Fibroblast of lung (primary cell): ENCODE results near the gene SAXO1. TPM values are rescaled to one million over a fixed set of nuclear protein-coding genes. Genes with fewer than 3 reads are reported as not detected.

ENCODE experiments used
- DNase-seq, 2 donors: peaks; one replicate each; pipeline versions ENCODE4 v3.0.0 to v3.0.0-alpha.2; 2010; ENCODE audit warnings: low read depth in 2 of 2
- H2AFZ ChIP-seq: 2 replicates; pipeline ENCODE4 v1.5.1; 2012; ENCODE audit warnings: low read length, control low read depth, inconsistent platforms
- H3K27ac ChIP-seq: 2 replicates; pipeline ENCODE4 v1.5.1; 2011; ENCODE audit warnings: low read length, control low read depth; ENCODE audit not compliant: insufficient read depth
- H3K27me3 ChIP-seq: 2 replicates; pipeline ENCODE4 v1.5.1; 2011; ENCODE audit warnings: mild to moderate bottlenecking, low read length; ENCODE audit not compliant: control insufficient read depth, insufficient read depth
- H3K36me3 ChIP-seq: 2 replicates; pipeline ENCODE4 v1.5.1; 2011; ENCODE audit warnings: low read length; ENCODE audit not compliant: control insufficient read depth, insufficient read depth
- H3K4me1 ChIP-seq: 2 replicates; pipeline ENCODE4 v1.5.1; 2011; ENCODE audit warnings: low read length; ENCODE audit not compliant: control insufficient read depth, insufficient read depth; ENCODE audit errors: extremely low read depth
- H3K4me2 ChIP-seq: 2 replicates; pipeline ENCODE4 v1.5.1; 2011; ENCODE audit warnings: low read length, control low read depth; ENCODE audit not compliant: insufficient read depth; ENCODE audit errors: extremely low read depth
- H3K4me3 ChIP-seq, 4 experiments: fragments of 200-600 bp in 1 of 4; sonication (generic) in 1 of 4; replicated peaks in 1 of 4; 2 replicates each; pipeline ENCODE4 v1.5.1; 2011 to 2016; ENCODE audit warnings: low read length in 4 of 4, low read depth in 3 of 4, mild to moderate bottlenecking in 3 of 4, control low read depth in 2 of 4, inconsistent platforms in 1 of 4, mixed read lengths in 1 of 4; ENCODE audit not compliant: insufficient read depth in 1 of 4; ENCODE audit errors: control extremely low read depth in 1 of 4
- H3K79me2 ChIP-seq: 2 replicates; pipeline ENCODE4 v1.5.1; 2012; ENCODE audit warnings: mild to moderate bottlenecking, low read length, inconsistent platforms; ENCODE audit not compliant: control insufficient read depth, insufficient read depth
- H3K9ac ChIP-seq: 2 replicates; pipeline ENCODE4 v1.5.1; 2011; ENCODE audit warnings: mild to moderate bottlenecking, low read length, control low read depth; ENCODE audit not compliant: insufficient read depth
- H3K9me3 ChIP-seq: 2 replicates; pipeline ENCODE4 v1.5.1; 2012; ENCODE audit warnings: low read depth, low read length; ENCODE audit not compliant: control insufficient read depth, insufficient read depth
- H4K20me1 ChIP-seq: 2 replicates; pipeline ENCODE4 v1.5.1; 2011; ENCODE audit warnings: low read length; ENCODE audit not compliant: control insufficient read depth, insufficient read depth; ENCODE audit errors: extremely low read depth
- EZH2 ChIP-seq: IDR thresholded peaks from 2 replicates; pipeline ENCODE4 v1.5.1; 2012; ENCODE audit warnings: low read length, control low read depth, mild to moderate bottlenecking; ENCODE audit errors: missing control alignments
- polyA plus RNA-seq, 2 donors: library from polyadenylated mRNA; depleted of rRNA in 1 of 2; stranded (reverse) in 1 of 2; unstranded in 1 of 2; fragments of >200 nt; gene quantifications; 2 replicates each; pipeline ENCODE4 v1.2.1, GENCODE V29; 2011 to 2012; ENCODE audit warnings: missing spikeins in 1 of 2
- total RNA-seq: library from RNA; depleted of rRNA; stranded (reverse); fragments of >200 nt; gene quantifications from 2 replicates; pipeline ENCODE4 v1.2.1, GENCODE V29; 2014
- TF ChIP-seq, protein P1 (sequence below), 2 donors: IDR thresholded peaks in 1 of 2; conservative IDR thresholded peaks in 1 of 2; 1 replicate in 1 of 2; 2 replicates in 1 of 2; pipeline ENCODE4 v1.5.1; 2011 to 2012; ENCODE audit warnings: low read length in 2 of 2, control low read depth in 1 of 2, inconsistent platforms in 1 of 2, low read depth in 1 of 2, mild to moderate bottlenecking in 1 of 2

The SAXO1 gene
- total and polyA plus RNA-seq, 2 donors (not counting 1 experiment from before 2014, with no cell fraction given), result 0.01 to 0.17 TPM

DNA sequence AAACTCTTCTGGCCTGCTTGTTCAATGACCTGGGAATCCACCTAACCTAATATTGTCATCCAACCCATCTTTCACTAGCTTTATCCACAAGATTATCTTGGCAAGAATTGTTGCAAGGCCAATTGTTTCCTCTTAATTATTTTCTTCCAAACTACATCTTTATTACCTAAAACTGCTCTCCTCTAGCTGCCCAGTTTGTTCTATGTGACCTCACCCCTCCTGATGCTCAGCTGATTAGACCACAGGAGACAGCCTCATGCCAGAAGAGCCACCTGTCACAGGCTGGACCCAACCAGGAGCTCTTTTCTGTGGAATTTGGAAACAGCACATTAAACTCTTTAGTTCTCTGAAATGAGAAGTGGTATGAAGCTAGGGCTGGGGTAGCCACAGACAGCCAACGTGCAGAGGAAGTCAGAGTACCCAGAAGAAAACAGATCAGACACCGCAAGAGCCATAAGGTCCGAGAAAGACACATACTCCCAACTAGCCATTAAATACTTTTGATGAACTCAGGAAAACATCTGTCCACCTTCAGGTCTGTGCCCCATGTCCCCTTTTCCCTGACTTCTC is 12.0 kb downstream of the SAXO1 start:
- DNase-seq, result no peak
- H3K27ac ChIP-seq, result no peak overlapping the region
- H3K79me2 ChIP-seq, result no peaks in the 10 kb centered on the region
- H3K4me3 ChIP-seq, result no peak overlapping the region
- no peaks in the 10 kb centered on the region for H4K20me1 ChIP-seq
- no peak overlapping the region for H3K9ac ChIP-seq
- H3K36me3 ChIP-seq, result no peaks in the 10 kb centered on the region
- H3K4me1 ChIP-seq, result no peaks in the 10 kb centered on the region
- no peak for TF ChIP-seq EZH2
- TF ChIP-seq, protein P1, sequence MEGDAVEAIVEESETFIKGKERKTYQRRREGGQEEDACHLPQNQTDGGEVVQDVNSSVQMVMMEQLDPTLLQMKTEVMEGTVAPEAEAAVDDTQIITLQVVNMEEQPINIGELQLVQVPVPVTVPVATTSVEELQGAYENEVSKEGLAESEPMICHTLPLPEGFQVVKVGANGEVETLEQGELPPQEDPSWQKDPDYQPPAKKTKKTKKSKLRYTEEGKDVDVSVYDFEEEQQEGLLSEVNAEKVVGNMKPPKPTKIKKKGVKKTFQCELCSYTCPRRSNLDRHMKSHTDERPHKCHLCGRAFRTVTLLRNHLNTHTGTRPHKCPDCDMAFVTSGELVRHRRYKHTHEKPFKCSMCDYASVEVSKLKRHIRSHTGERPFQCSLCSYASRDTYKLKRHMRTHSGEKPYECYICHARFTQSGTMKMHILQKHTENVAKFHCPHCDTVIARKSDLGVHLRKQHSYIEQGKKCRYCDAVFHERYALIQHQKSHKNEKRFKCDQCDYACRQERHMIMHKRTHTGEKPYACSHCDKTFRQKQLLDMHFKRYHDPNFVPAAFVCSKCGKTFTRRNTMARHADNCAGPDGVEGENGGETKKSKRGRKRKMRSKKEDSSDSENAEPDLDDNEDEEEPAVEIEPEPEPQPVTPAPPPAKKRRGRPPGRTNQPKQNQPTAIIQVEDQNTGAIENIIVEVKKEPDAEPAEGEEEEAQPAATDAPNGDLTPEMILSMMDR (conservative IDR thresholded peaks at IDR 0.05 in 1 of 2, IDR thresholded peaks at IDR 0.05 in 1 of 2; ENCODE audit: low read depth in 1 of 2, low read length in 2 of 2), result no peak
- H3K27me3 ChIP-seq, result peaks cover 4% of the 10 kb centered on the region
- H2AFZ ChIP-seq, result no peak overlapping the region
- no peak overlapping the region for H3K4me2 ChIP-seq
- H3K9me3 ChIP-seq, result no peaks in the 10 kb centered on the region

DNA sequence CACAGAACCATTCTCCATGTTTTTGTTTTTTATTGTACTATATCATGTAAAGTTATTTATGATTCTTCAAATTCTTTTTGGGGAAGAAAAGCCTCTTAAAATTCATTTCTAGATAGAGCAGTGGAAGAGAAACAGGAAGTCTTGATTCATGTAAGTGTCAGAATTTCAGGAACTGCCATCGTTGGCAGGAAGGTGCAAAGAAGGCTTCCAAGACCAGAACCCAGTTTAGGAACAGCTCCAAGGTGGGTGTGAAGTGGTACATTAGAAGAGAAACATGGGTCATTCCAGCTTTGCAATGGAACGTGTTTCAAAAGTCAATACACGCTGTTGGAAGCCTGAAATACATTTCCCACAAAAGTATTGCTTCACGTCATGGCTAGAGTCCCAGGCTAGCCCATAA is 14.8 kb downstream of the SAXO1 start:
- no peak overlapping the region for H2AFZ ChIP-seq
- no peak overlapping the region for H3K4me2 ChIP-seq
- no peak overlapping the region for H3K4me3 ChIP-seq
- DNase-seq, result peak in 1 of 2 donors; percentile 10
- H3K27me3 ChIP-seq, result peaks cover 1% of the 10 kb centered on the region
- H3K36me3 ChIP-seq, result no peaks in the 10 kb centered on the region
- no peaks in the 10 kb centered on the region for H3K9me3 ChIP-seq
- H3K27ac ChIP-seq, result no peak overlapping the region
- TF ChIP-seq, protein P1 (conservative IDR thresholded peaks at IDR 0.05 in 1 of 2, IDR thresholded peaks at IDR 0.05 in 1 of 2; ENCODE audit: low read depth in 1 of 2, low read length in 2 of 2), result no peak
- no peaks in the 10 kb centered on the region for H4K20me1 ChIP-seq
- H3K79me2 ChIP-seq, result no peaks in the 10 kb centered on the region
- no peak overlapping the region for H3K9ac ChIP-seq
- H3K4me1 ChIP-seq, result no peaks in the 10 kb centered on the region

DNA sequence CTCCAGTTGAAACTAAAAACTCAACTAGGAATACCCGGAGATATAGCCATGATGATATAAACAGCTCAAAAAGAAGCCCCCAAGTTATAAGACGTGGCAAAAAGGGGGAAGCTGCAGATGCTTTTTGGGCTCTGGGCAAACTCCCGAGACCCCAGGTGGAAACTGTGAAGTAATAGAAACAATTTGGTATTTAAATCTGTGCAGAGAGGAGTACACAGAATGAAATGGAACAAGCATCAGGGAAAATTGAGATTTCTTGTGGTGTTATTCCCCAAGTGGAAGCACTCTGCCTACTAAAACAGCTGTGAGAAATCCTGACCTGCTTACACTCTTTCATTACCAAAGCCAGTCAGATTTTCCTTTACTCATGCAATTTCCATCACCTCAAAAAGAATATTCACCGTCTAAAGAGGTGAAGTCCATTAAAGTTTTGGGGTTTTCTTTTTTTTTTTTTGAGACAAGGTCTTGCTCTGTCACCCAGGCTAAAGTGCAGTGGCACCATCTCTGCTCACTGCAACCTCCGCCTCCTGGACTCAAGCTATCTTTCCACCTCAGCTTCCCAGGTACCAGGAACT is 23.5 kb downstream of the SAXO1 start:
- Histone ChIP-seq H3K9me3 (no peaks in the 10 kb centered on the region), H3K4me1 (no peaks in the 10 kb centered on the region)
- DNase-seq, result no peak

More for the DNA sequence above, 23.5 kb downstream of the SAXO1 start:
- TF ChIP-seq EZH2, result no peak
- TF ChIP-seq, protein P1 (conservative IDR thresholded peaks at IDR 0.05 in 1 of 2, IDR thresholded peaks at IDR 0.05 in 1 of 2; ENCODE audit: low read depth in 1 of 2, low read length in 2 of 2), result no peak
- no peaks in the 10 kb centered on the region for H3K79me2 ChIP-seq
- H3K27ac ChIP-seq, result no peak overlapping the region
- no peaks in the 10 kb centered on the region for H3K27me3 ChIP-seq
- H3K4me3 ChIP-seq, result no peak overlapping the region
- H3K4me2 ChIP-seq, result no peak overlapping the region
- H2AFZ ChIP-seq, result no peak overlapping the region
- no peaks in the 10 kb centered on the region for H4K20me1 ChIP-seq
- no peak overlapping the region for H3K9ac ChIP-seq
- H3K36me3 ChIP-seq, result no peaks in the 10 kb centered on the region
